ENCODE measurements around the gene C1orf74.

- TF ChIP-seq CTCF (IDR thresholded peaks at IDR 0.05; ENCODE audit: insufficient read depth, low read depth, low read length) (no peak), EZH2 (IDR thresholded peaks at IDR 0.05; ENCODE audit: insufficient read depth, low read length) (no peak)
Measured at GRCh38 chr1:209810783-209811182, 26.4 kb upstream of the C1orf74 start.

All from astrocyte (in vitro differentiated cells and primary cell).